ENCODE data around the gene NHSL1. TPM values are rescaled to one million over a fixed set of nuclear protein-coding genes. Genes with fewer than 3 reads are reported as not detected.
"Not testable (repeated sequence)": the region's sequence is repeated elsewhere in the genome, so short reads cannot be mapped to it uniquely, and the experiment has no call there.

Gene NHSL1
- total and polyA plus RNA-seq, 7 donors, result 6.5 to 17.5 (median 8.6) TPM

- peak overlapping the region in 3 of 4 donors; percentile 0 to 18 (median 13) for H3K4me3 ChIP-seq
- peak overlapping the region in 3 of 4 donors; percentile 39 to 51 (median 47) for H3K27ac ChIP-seq
- TF ChIP-seq POLR2AphosphoS5 (IDR thresholded peaks at IDR 0.05) (no peak), POLR2A (IDR thresholded peaks at IDR 0.05) (no peak), CTCF (IDR thresholded peaks at IDR 0.05) (peak in 3 of 4 experiments; percentile 26 to 60 (median 49))
- peaks cover 0 to 4% (median 1%) of the 10 kb centered on the region in 4 donors for H3K36me3 ChIP-seq
- 15 to 37% methylated on average over 8 of the region's 8 CpGs for WGBS, 2 donors
- no peaks in the 10 kb centered on the region for H3K27me3 ChIP-seq
- peaks cover 0 to 21% (median 15%) of the 10 kb centered on the region in 4 donors for H3K4me1 ChIP-seq
- no peak for DNase-seq
- intact Hi-C loops (cut with DNase I), result loop anchor here (1.0 to 2.0 kb wide), 3 partner anchors 80 to 312 kb away; no protein-coding TSS in a partner anchor
- no peaks in the 10 kb centered on the region for H3K9me3 ChIP-seq
These were observed 70.2 kb downstream of the NHSL1 start for GRCh38 chr6:138428944-138429598.

DNA sequence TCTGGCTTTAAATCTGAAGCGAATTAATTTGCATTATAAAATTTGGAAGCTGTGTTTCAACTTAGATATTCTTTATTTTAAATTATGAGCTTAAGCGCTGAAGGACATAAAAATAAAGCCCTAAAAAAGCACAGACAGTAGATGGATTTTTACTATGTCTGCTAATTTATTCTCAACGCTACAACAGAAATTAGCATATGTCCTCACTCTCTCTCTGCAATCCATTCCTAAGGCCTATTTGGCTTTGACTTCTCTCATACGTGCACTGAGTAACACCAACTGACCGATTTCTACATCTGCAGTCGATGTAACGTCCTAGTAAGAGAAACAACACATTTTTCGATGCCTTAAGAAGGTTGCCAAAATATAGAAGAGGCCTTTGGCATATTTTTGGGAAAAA is 71.6 kb downstream of the NHSL1 start:
- no peaks in the 10 kb centered on the region for H3K27me3 ChIP-seq
- H3K9me3 ChIP-seq, result no peaks in the 10 kb centered on the region
- intact Hi-C loops (cut with DNase I), result loop anchor here (2.0 kb wide), 2 partner anchors 81 to 311 kb away; no protein-coding TSS in a partner anchor
- peaks cover 0 to 7% (median 3%) of the 10 kb centered on the region in 4 donors for H3K36me3 ChIP-seq
- H3K4me3 ChIP-seq, result no peak overlapping the region
- H3K4me1 ChIP-seq, result peaks cover 0 to 21% (median 15%) of the 10 kb centered on the region in 4 donors
- DNase-seq, result no peak
- no peak overlapping the region for H3K27ac ChIP-seq
- TF ChIP-seq CTCF (IDR thresholded peaks at IDR 0.05), result no peak
- no peak for TF ChIP-seq EP300 (IDR thresholded peaks at IDR 0.05)
- no peak for TF ChIP-seq POLR2A (IDR thresholded peaks at IDR 0.05)
- TF ChIP-seq POLR2AphosphoS5 (IDR thresholded peaks at IDR 0.05), result no peak
- WGBS, 2 donors, result 89 to 92% methylated on average over 8 of the region's 8 CpGs

- no peak for DNase-seq
- Histone ChIP-seq H3K27me3 (no peaks in the 10 kb centered on the region), H3K4me1 (peaks cover 0 to 21% (median 15%) of the 10 kb centered on the region in 4 donors), H3K9me3 (no peaks in the 10 kb centered on the region), H3K36me3 (peaks cover 0 to 7% (median 3%) of the 10 kb centered on the region in 4 donors), H3K27ac (no peak overlapping the region), H3K4me3 (no peak overlapping the region)
- TF ChIP-seq EP300 (IDR thresholded peaks at IDR 0.05) (no peak), POLR2AphosphoS5 (IDR thresholded peaks at IDR 0.05) (no peak), POLR2A (IDR thresholded peaks at IDR 0.05) (no peak), CTCF (IDR thresholded peaks at IDR 0.05) (no peak)
- intact Hi-C loops (cut with DNase I), result no loop called here
- WGBS, 2 donors, result 89 to 94% methylated on average over 5 of the region's 5 CpGs
These were observed 72.7 kb downstream of the NHSL1 start for GRCh38 chr6:138426500-138427123.

- H3K27ac ChIP-seq; intact Hi-C loops (cut with DNase I); H3K36me3 ChIP-seq; H3K4me3 ChIP-seq; DNase-seq; H3K9me3 ChIP-seq; H3K27me3 ChIP-seq: not testable (repeated sequence)
- WGBS, 2 donors, result 91 to 94% methylated on average over 7 of the region's 7 CpGs
- H3K4me1 ChIP-seq, result peaks cover 0 to 18% (median 15%) of the 10 kb centered on the region in 4 donors
These were observed 74.0 kb downstream of the NHSL1 start for GRCh38 chr6:138425256-138425655.

Data from sigmoid colon (tissue), 7 donors.